Lung (tissue), 12 donors: ENCODE measurements around the gene SLC22A5. TPM values are rescaled to one million over a fixed set of nuclear protein-coding genes. Genes with fewer than 3 reads are reported as not detected.
A peak's percentile ranks its signal among the peaks of the same experiment; 100 is the strongest.

Source experiments
- ATAC-seq: fragments of 200-7000 bp; cut with Tn5 transposase; one replicate; pipeline ENCODE4 v1.9.1; 2020; ENCODE audit warnings: moderate number of reproducible peaks; ENCODE audit not compliant: insufficient read depth, low FRiP score
- DNase-seq, 3 donors: peaks; one replicate each; pipeline ENCODE4 v3.0.0-alpha.2; 2013 to 2017
- H3K27ac ChIP-seq, 2 donors: one replicate each; pipeline ENCODE4 v1.5.1; 2013; ENCODE audit warnings: mild to moderate bottlenecking in 2 of 2, moderate library complexity in 2 of 2, control low read depth in 1 of 2, inconsistent platforms in 1 of 2, low read depth in 1 of 2, low read length in 1 of 2
- H3K27me3 ChIP-seq, 3 donors: one replicate each; pipeline ENCODE4 v1.5.1; 2013; ENCODE audit warnings: low read length in 2 of 3; ENCODE audit not compliant: control insufficient read depth in 3 of 3, insufficient read depth in 3 of 3
- H3K36me3 ChIP-seq, 4 donors: one replicate each; pipeline ENCODE4 v1.5.1; 2013; ENCODE audit warnings: low read length in 4 of 4, mild to moderate bottlenecking in 1 of 4, moderate library complexity in 1 of 4; ENCODE audit not compliant: control insufficient read depth in 4 of 4, insufficient read depth in 4 of 4
- H3K4me1 ChIP-seq, 5 donors: one replicate each; pipeline ENCODE4 v1.5.1; 2013; ENCODE audit warnings: low read length in 5 of 5, mild to moderate bottlenecking in 2 of 5, moderate library complexity in 1 of 5; ENCODE audit not compliant: control insufficient read depth in 5 of 5, insufficient read depth in 5 of 5
- H3K4me3 ChIP-seq: one replicate; pipeline ENCODE4 v1.5.1; 2013; ENCODE audit warnings: mild to moderate bottlenecking, control low read depth, moderate library complexity
- H3K9ac ChIP-seq, 2 donors: one replicate each; pipeline ENCODE4 v1.5.1; 2013; ENCODE audit warnings: low read length in 2 of 2, control low read depth in 1 of 2; ENCODE audit not compliant: insufficient read depth in 1 of 2
- H3K9me3 ChIP-seq, 4 donors: one replicate each; pipeline ENCODE4 v1.5.1; 2013; ENCODE audit warnings: low read length in 3 of 4, mild to moderate bottlenecking in 1 of 4, moderate library complexity in 1 of 4; ENCODE audit not compliant: control insufficient read depth in 4 of 4, insufficient read depth in 3 of 4
- WGBS, 2 donors: extraction: QIAGEN DNeasy Blood & Tissue Kit; methylation state at CpG; one replicate each; pipeline ENCODE4 v1.1.7; 2013; 5-methylcytosine and 5-hydroxymethylcytosine counted together
- polyA plus RNA-seq, 2 donors: library from polyadenylated mRNA; stranded (reverse); fragments of 200-250 nt; gene quantifications; one replicate each; pipeline ENCODE4 v1.2.1, GENCODE V29; 2013
- total RNA-seq, 2 donors: library from RNA; depleted of rRNA in 1 of 2; stranded (reverse); fragments of >200 nt in 1 of 2; gene quantifications; one replicate each; pipeline ENCODE4 v1.2.1, GENCODE V29; 2014 to 2021
- TF ChIP-seq, protein P1 (sequence below): IDR thresholded peaks from 2 replicates; pipeline ENCODE4 v1.5.1; 2012; ENCODE audit warnings: mild to moderate bottlenecking; ENCODE audit errors: control extremely low read depth, extremely low read depth
- donor health status: control.
- donor health status: control.
- donor health status: Bipolar disorder and iron deficiency.
- donor health status: healthy.
- donor health status: DM: yes; HTN: yes; CAD: no.

SLC22A5 gene
- total and polyA plus RNA-seq, 4 donors = 4.6 to 12.7 (median 7.9) TPM

GRCh38 chr5:132370181-132370970, 866 bp downstream of the SLC22A5 start:
- DNase-seq = peak in 2 of 3 donors; percentile 3 to 6
- TF ChIP-seq, protein P1, sequence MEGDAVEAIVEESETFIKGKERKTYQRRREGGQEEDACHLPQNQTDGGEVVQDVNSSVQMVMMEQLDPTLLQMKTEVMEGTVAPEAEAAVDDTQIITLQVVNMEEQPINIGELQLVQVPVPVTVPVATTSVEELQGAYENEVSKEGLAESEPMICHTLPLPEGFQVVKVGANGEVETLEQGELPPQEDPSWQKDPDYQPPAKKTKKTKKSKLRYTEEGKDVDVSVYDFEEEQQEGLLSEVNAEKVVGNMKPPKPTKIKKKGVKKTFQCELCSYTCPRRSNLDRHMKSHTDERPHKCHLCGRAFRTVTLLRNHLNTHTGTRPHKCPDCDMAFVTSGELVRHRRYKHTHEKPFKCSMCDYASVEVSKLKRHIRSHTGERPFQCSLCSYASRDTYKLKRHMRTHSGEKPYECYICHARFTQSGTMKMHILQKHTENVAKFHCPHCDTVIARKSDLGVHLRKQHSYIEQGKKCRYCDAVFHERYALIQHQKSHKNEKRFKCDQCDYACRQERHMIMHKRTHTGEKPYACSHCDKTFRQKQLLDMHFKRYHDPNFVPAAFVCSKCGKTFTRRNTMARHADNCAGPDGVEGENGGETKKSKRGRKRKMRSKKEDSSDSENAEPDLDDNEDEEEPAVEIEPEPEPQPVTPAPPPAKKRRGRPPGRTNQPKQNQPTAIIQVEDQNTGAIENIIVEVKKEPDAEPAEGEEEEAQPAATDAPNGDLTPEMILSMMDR = no peak
- H3K9ac ChIP-seq = peak overlapping the region; percentile 42 to 56
- peaks cover 0 to under 1% (median 0%) of the 10 kb centered on the region in 4 donors for H3K36me3 ChIP-seq
- peak overlapping the region; percentile 82 for H3K4me3 ChIP-seq
- no peak for ATAC-seq
- WGBS, 2 donors = 20 to 22% methylated on average over 33 to 34 of the region's 34 CpGs
- H3K4me1 ChIP-seq = peaks cover 3 to 19% (median 11%) of the 10 kb centered on the region in 5 donors
- H3K27me3 ChIP-seq = no peaks in the 10 kb centered on the region
- H3K27ac ChIP-seq = peak overlapping the region; percentile 95
- no peaks in the 10 kb centered on the region for H3K9me3 ChIP-seq

DNA sequence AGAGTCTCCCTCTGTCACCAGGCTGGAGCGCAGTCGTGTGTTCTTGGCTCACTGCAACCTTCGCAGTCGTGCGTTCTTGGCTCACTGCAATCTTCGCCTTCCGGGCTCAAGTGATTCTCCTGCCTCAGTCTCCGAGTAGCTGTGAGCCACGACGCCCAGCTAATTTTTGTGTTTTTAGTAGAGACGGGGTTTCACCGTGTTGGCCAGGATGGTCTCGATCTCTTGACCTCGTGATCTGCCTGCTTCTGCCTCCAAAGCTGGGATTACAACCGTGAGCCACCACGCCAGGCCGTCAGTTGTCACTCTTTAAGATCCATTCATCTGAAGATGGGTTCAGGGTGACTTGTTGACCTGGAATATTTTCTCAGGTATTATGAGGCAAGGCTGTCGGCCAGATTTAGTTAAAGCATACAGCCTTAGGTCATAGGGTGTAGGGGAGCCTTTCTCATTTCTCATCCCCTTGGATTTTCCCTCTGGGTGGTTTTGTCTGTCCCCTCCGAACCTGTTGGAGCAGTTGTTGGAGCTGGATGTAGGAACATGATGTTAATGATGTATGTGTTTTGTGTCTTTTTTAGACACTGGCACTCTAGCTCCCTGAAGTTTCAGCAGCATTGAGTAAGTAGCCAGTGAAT, 1.6 kb downstream of the SLC22A5 start:
- no peak overlapping the region for H3K9ac ChIP-seq
- WGBS, 2 donors = 81 to 88% methylated on average over 19 of the region's 19 CpGs

GRCh38 chr5:132371603-132371994, 2.1 kb downstream of the SLC22A5 start:
- Histone ChIP-seq H3K36me3 (no peaks in the 10 kb centered on the region), H3K9ac (no peak overlapping the region), H3K4me1 (peaks cover 0 to 19% (median 11%) of the 10 kb centered on the region in 5 donors), H3K27me3 (no peaks in the 10 kb centered on the region), H3K27ac (no peak overlapping the region), H3K9me3 (no peaks in the 10 kb centered on the region), H3K4me3 (no peak overlapping the region)
- TF ChIP-seq, protein P1 = no peak
- ATAC-seq (no peak), DNase-seq (peak in 2 of 3 donors; percentile 10 to 32)
- WGBS, 2 donors = 87 to 91% methylated on average over 5 of the region's 5 CpGs

More for the DNA sequence above, 1.6 kb downstream of the SLC22A5 start:
- Histone ChIP-seq H3K4me3 (no peak overlapping the region), H3K9me3 (no peaks in the 10 kb centered on the region), H3K4me1 (peaks cover 0 to 19% (median 11%) of the 10 kb centered on the region in 5 donors), H3K36me3 (no peaks in the 10 kb centered on the region), H3K27ac (no peak overlapping the region), H3K27me3 (no peaks in the 10 kb centered on the region)
- DNase-seq (no peak), ATAC-seq (no peak)
- TF ChIP-seq, protein P1 = no peak
